ENCODE data around the gene FAM120AOS.

The FAM120AOS gene

DNA sequence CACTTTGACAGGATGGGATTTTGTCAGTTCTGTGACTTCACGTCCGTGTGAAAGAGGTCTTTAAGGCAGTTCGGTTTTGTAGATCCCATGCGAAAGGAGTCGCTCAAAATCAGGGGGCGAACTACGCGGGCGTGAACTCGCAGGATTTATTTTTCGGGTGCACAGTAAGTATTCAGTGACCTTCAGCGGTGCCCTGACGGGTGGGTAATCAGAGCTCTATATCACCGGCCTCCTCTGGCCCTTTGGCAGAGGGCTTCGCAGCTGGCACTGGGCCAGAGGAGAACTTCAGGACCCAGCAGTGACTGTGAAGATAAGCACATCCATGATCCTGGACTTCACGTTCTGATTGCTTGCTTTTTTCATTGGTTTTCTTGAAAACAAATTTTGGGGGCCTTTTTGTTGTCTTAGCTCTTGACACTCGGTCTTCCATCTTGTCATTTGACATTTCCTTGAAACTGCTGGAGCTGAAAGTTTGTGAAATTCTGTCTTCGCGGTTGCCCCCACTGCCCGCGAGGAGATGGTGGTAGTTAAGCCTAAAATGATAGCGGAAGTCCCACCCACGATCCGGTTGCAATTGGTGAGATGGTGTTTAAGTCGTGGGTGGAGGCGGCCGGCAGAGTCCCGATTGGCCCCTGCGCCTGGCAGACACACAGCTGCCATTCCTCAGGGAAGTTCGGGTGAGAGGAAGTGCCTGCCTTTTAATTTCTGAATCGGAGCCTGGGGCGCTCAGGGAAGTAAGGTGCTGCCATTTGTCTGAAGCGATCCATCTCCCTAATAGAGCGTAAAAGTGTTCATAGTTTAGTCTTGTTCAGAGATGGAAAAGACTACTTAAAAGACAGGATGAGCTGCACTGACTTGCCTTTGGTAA is at the start of gene FAM120AOS:
TSS of gene FAM120AOS (minus strand) at position 535 of the 868 bp plus-strand sequence. CDS start 872 bp downstream, outside the sequence.
- DNase-seq, result peak; percentile 94

GRCh38 chr9:93501406-93501805 is 48.0 kb upstream of the FAM120AOS start:
- no peak for DNase-seq

DNA sequence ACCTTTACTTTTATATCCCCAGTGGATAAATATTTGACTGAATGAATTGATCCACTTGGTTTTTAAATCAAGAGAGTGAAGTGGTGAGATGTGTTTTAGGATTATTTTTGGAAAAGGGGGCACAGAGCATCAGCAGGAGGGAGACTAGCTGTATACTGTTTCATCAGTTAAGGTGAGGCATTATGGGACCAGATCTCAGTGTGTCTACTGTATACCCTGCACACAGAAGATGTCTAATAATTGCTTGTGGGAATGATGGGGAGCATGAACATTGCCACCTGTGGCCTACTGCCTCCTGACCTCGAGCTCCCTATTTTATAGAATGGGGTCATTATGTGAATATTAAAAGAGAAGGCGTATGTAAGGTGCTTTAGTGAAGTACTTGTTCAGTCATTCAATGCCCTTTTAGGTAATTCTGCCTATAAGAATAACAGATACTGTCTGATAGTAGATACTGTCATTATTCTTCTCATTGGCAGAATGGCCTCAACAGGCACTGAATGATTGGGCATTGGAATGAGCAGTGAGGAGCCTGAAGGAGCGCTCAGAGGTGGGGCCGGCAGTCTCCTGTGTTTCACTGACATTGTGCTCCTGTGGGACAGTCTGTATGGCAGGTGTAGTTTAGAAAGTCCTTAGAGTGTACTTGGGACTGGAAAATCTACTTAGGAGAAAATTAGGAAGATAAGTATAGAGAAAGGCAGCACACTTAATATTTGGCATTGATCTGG is 47.4 kb upstream of the FAM120AOS start:
- DNase-seq, result no peak

GRCh38 chr9:93496285-93496684 is 42.9 kb upstream of the FAM120AOS start:
- DNase-seq, result no peak

GRCh38 chr9:93493949-93494348 is 40.6 kb upstream of the FAM120AOS start:
- DNase-seq, result no peak

- DNase-seq, result no peak
These were observed 38.9 kb upstream of the FAM120AOS start for GRCh38 chr9:93492327-93492726.

GRCh38 chr9:93491593-93492232 is 38.3 kb upstream of the FAM120AOS start:
- DNase-seq, result no peak

GRCh38 chr9:93488244-93488643 is 34.9 kb upstream of the FAM120AOS start:
- no peak for DNase-seq

DNA sequence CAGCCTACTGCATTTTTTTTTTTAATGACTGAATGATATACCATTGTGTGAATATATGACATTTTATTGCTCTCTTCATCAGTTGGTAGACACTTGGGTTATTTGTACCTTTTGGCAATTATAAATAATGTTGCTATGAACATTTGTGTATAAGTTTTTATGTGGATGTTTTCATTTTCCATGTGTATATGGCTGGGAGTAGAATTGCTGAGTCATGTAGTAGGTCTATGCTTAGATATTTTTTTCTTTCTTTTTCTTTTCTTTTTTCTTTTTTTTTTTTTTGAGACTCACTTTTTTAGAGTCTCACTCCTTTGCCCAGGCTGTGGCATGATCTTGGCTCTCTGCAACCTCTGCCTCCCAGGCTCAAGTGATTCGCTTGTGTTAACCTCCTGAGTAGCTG is 32.9 kb upstream of the FAM120AOS start:
- DNase-seq, result no peak

GRCh38 chr9:93483497-93483896 is 30.1 kb upstream of the FAM120AOS start:
- no peak for DNase-seq

- peak; percentile 39 for DNase-seq
These were observed 27.4 kb upstream of the FAM120AOS start for GRCh38 chr9:93480728-93481324.

DNA sequence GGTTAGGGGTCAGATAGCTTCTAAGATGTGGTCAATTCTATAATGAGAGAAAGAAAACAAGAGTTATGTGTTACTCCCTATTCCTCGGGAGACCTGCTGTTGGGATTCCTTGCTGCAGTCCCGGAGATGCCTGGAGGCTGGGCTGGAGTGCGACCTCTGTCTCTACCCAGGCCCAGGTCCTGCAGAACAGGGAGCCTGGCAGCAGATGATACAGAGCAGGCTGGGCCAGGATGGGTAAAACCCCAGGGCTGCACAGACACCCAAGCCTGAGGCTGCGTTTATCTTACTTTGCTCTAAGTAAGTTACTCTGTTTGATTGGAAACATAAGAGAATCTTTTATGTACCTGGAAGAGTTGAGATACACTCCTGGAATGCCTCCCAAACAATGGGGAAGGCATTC is 26.9 kb upstream of the FAM120AOS start:
- DNase-seq, result no peak

GRCh38 chr9:93479726-93480125 is 26.3 kb upstream of the FAM120AOS start:
- DNase-seq, result no peak

- no peak for DNase-seq
These were observed 24.0 kb upstream of the FAM120AOS start for GRCh38 chr9:93477397-93477796.

GRCh38 chr9:93476924-93477323 is 23.5 kb upstream of the FAM120AOS start:
- DNase-seq, result no peak

DNA sequence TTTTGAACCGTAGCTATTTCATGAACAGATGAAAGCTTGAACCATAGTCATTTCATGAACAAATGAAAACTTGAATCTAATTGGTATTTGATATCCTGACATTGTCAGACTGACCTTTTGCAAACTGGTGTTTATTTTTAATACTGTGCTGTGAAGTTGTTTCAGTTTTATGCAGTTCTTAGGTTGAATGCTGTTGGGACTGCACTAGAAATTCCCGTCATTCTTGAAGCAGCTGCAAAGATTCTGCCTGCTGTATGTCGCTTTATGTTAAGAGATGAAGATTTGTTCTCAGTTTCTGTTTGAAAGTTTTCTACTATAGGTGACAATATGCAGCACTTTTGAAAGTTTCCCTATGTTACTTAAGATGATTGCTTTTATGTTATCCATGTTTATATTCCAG is 22.5 kb upstream of the FAM120AOS start:
- DNase-seq, result no peak

- DNase-seq, result no peak
These were observed 21.7 kb upstream of the FAM120AOS start for GRCh38 chr9:93475108-93475507.

DNA sequence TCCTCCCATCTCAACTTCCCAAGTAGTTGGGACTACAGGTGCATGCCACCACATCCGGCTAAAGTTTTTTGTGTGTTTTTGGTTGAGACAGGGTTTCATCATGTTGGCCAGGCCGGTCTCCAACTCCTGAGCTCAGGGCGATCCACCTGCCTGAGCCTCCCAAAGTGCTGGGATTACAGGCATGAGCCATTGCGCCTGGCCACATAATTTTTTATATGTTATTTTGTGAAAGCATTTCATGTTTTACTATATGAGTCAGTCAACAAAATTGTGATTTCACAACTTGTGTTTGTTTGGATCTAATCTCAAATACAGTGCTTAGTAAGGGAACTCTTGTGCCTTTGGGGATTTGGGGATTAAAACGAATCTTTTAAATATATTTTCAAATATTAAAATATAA is 20.0 kb upstream of the FAM120AOS start:
- DNase-seq, result no peak

GRCh38 chr9:93471124-93471523 is 17.7 kb upstream of the FAM120AOS start:
- DNase-seq, result no peak

GRCh38 chr9:93470391-93470790 is 17.0 kb upstream of the FAM120AOS start:
- DNase-seq, result no peak

GRCh38 chr9:93468763-93469456 is 15.5 kb upstream of the FAM120AOS start:
- DNase-seq, result no peak

- DNase-seq, result no peak
These were observed 14.1 kb upstream of the FAM120AOS start for GRCh38 chr9:93467462-93467861.

DNA sequence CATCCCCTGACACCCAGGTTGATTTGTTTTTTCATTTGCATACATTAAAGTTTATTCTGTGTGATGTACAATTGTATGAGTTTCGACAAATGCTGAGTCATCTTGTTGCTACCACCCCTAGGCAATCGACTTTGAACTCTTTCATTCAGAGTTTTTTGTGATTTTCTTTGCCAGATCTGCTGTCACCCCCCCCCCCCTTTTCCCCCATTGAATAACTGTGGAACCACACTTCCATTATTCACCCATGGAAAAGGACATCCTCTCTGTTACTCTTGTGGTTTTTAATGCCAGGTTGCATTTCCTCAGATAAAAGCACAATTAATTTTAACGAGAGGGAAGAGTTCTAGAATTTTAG is 13.7 kb upstream of the FAM120AOS start:
- DNase-seq, result no peak

Measured in left hindlimb (tissue), 1 donor.